PC-3 (cell line): Measurements from ENCODE around the gene NFATC1.

Experiments used
- EZH2 ChIP-seq: fragments of 300-600 bp; sonication (generic); IDR thresholded peaks from one replicate; pipeline ENCODE4 v1.6.1; 2017; ENCODE audit warnings: antibody characterized with exemption, mild to moderate bottlenecking, low read length; ENCODE audit not compliant: unreplicated experiment
- EZH2phosphoT487 ChIP-seq: fragments of 300-600 bp; sonication (generic); IDR thresholded peaks from 2 replicates; pipeline ENCODE4 v1.6.1; 2018; ENCODE audit warnings: mild to moderate bottlenecking, antibody characterized with exemption, low read length, borderline replicate concordance
- TF ChIP-seq, protein P1 (sequence below): fragments of 300-600 bp; sonication (generic); conservative IDR thresholded peaks from 2 replicates; pipeline ENCODE4 v1.5.1; 2017; ENCODE audit warnings: antibody characterized with exemption, low read depth, mild to moderate bottlenecking, low read length

DNA sequence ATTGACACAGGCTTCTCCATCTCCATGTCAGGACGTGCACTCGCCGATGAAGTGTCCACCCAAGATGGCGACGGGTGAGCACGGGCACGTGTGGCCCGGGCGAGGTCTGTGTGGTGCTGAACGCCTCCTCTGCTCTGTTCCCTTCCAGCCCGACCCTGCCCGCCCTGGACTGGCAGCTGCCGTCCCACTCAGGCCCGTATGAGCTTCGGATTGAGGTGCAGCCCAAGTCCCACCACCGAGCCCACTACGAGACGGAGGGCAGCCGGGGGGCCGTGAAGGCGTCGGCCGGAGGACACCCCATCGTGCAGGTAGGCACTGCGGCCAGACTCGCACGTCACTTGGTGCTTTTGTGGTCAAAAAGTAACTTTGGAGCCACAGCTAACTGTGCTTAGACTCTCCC, 37.7 kb downstream of the NFATC1 start:
- TF ChIP-seq, protein P1, sequence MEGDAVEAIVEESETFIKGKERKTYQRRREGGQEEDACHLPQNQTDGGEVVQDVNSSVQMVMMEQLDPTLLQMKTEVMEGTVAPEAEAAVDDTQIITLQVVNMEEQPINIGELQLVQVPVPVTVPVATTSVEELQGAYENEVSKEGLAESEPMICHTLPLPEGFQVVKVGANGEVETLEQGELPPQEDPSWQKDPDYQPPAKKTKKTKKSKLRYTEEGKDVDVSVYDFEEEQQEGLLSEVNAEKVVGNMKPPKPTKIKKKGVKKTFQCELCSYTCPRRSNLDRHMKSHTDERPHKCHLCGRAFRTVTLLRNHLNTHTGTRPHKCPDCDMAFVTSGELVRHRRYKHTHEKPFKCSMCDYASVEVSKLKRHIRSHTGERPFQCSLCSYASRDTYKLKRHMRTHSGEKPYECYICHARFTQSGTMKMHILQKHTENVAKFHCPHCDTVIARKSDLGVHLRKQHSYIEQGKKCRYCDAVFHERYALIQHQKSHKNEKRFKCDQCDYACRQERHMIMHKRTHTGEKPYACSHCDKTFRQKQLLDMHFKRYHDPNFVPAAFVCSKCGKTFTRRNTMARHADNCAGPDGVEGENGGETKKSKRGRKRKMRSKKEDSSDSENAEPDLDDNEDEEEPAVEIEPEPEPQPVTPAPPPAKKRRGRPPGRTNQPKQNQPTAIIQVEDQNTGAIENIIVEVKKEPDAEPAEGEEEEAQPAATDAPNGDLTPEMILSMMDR, result no peak
- no peak for TF ChIP-seq EZH2
- TF ChIP-seq EZH2phosphoT487, result no peak
